Inflammatory macrophage (primary cell): ENCODE results near the gene CYSLTR2.
"Not testable (repeated sequence)": the region's sequence is repeated elsewhere in the genome, so short reads cannot be mapped to it uniquely, and the experiment has no call there.

Source experiments
- DNase-seq, 2 donors: peaks; one replicate each; pipeline ENCODE4 v3.0.0-alpha.2; 2020 to 2022

CYSLTR2 gene

GRCh38 chr13:48696676-48697075 lies 42.9 kb downstream of the CYSLTR2 start:
- DNase-seq: not testable (repeated sequence)

- DNase-seq: no peak
Measured at GRCh38 chr13:48707405-48707804, 53.7 kb downstream of the CYSLTR2 start.

DNA sequence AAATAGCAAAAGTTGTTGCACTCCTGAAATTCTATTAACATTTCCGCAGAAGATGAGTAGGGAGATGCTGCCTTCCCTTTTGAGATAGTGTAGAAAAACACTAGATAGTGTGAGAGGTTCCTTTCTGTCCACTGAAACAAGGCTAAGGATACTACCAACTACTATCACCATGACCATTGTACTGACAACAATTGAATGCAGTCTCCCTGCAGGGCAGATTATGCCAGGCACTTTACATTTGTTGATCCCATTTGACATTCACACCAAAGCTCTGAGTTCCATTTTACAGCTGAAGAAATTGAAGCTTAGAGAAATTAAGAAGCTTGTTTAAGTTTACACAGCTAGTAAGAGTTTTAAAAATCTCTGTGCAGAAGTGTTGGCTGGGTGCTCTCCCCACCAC lies 55.0 kb downstream of the CYSLTR2 start:
- DNase-seq: no peak

DNA sequence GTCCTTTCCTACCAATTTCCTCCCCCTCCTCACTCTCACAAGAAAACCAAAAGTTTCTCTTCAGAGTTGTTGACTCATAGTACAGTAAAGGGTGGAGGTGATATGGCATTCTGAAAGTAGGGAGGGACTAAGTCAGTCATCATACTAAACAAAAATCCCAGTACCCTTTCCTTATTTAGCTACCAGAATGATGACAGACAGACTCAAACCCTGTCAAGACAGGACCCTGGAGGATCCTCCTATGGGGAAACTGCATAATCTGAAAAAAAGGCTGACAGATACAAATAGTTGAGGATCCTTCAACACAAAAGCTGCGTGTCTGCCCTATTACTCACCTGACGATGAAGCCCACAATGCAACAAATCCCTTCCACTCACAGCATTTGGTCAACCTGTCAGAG lies 55.5 kb downstream of the CYSLTR2 start:
- no peak for DNase-seq

DNA sequence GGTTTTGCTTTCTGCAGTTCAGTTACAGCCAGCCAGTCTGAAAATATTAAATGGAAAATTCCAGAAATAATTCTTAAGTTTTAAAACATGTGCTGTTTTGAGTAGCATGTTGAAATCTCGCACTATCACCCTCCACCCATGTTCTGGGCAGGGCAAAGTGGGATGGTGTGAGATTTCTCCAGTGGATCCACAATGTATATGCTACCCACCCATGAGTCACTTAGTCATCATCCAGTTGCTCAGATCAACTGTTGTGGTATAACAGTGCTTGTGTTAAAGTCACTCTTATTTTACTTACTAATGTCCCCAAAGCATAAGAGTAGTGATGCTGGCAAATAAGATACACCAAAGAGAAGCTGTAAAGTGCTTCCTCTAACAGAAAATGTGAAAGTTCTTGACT lies 56.4 kb downstream of the CYSLTR2 start:
- no peak for DNase-seq

DNA sequence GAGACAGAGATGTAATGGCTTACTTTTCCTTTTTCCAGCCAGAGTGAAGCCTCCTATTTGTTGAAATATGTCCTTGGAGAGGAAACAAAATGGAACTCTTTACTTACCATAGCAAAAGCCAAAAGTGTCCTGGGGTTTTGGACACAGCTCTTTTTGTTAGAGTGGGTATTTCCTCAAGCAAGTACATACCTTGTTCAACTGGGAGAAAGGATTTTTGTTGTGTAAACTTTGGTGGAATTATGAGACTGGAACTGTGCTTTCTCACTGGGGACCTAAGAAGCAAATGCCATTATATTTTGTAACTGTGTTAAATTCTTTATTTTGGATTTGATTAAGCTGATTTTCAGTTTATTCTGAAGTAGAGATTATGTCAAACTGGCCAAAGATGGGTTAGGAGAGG lies 58.4 kb downstream of the CYSLTR2 start:
- DNase-seq: no peak

DNA sequence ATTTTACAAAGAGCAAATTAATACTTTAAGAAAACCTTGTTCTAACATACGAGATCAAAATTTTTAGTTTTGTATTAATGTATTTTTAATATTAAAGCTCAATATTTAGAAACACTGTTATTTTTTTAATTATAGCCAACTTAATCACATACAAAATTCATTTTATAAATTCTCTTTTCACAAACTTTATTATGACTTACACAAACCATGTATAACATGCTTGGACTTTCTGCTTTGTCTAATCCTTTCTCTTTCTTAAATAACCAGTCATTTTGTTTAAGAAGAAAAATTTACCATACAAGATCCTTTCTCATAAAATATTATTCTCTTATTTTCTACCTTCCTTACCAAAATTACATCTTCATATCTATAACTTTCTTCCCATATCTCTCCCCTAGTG lies 62.2 kb downstream of the CYSLTR2 start:
- DNase-seq: no peak

GRCh38 chr13:48720621-48721020 lies 66.9 kb downstream of the CYSLTR2 start:
- DNase-seq: no peak

GRCh38 chr13:48723168-48723567 lies 69.4 kb downstream of the CYSLTR2 start:
- DNase-seq: no peak

DNA sequence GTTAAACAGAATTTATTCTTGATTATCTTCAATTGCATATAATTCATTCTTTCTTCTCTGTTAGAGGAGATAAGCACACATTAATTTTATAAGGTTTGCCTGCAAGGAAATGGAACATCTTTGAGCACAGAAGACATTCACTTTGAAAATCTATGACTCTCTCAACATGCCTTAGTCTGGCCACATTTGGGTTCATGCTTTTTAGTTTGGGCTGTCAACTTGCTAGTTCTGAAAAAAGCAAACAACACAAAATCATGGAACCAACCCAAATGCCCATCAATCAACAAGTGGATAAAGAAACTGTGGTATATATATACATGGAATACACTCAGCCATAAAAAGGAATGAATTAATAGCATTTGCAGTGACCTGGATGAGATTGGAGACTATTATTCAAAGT lies 71.5 kb downstream of the CYSLTR2 start:
- DNase-seq: no peak

- DNase-seq: no peak
Measured at GRCh38 chr13:48726711-48727110, 73.0 kb downstream of the CYSLTR2 start.

DNA sequence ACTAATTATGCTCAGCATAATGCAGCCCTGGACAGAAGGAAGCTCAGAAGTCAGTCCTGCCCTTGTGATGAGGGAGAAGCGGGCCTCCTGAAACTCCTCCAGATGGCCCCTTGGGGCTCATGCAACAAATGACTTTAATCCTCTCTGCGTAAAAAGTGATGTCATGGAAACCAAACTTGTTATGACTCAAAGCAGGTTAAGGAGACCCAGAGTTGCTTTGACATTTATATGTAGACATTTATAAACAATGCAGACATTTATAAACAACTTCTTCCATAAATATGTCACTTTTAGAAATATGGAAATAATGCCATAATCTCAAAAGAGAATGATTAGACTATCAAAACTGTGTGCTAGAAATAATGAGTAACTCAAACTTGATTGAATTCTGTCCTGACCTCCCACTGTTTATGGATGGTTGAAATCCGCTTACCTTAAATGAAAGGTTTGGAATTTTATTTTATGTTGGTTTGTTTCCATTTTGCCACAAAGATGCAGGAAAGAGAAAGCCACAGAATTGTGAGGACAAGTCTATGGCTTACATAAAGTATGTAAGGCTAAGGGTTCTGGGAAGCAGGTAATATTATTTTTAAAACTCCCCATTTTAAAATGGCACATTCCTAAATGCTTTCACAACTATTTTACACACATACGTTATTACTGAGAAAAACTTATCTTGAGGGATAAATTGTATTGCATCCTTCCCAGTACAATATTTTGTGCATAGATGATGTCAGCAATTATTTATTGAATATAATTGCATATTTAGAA lies 73.7 kb downstream of the CYSLTR2 start:
- DNase-seq: no peak

GRCh38 chr13:48728226-48728625 lies 74.5 kb downstream of the CYSLTR2 start:
- DNase-seq: no peak

- DNase-seq: no peak
Measured at GRCh38 chr13:48728876-48729275, 75.1 kb downstream of the CYSLTR2 start.

GRCh38 chr13:48729856-48730255 lies 76.1 kb downstream of the CYSLTR2 start:
- peak in 1 of 2 donors; percentile 40 for DNase-seq

GRCh38 chr13:48731001-48731658 lies 77.4 kb downstream of the CYSLTR2 start:
- DNase-seq: peak; percentile 13 to 18

- DNase-seq: peak; percentile 60 to 61
Measured at GRCh38 chr13:48731957-48732569, 78.3 kb downstream of the CYSLTR2 start.

- peak; percentile 37 to 73 for DNase-seq
Measured at GRCh38 chr13:48733739-48734335, 80.1 kb downstream of the CYSLTR2 start.

DNA sequence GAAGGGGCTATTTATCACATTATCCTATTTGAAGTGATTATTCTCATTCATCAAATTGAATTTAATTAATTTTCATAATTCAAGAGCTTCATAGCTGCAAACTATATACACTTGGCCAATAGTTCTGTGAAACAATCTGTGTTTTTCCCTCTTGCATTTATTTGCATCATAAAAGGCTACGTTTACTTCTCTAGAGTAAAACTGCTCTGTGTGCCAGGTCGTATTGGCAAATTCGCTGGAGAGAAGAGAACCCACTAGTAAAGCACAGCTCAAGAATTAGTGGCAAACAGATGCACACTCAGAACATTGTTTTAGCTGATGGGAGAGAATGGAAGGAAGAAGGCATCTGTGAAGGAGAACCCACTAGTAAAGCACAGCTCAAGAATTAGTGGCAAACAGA lies 81.8 kb downstream of the CYSLTR2 start:
- no peak for DNase-seq

DNA sequence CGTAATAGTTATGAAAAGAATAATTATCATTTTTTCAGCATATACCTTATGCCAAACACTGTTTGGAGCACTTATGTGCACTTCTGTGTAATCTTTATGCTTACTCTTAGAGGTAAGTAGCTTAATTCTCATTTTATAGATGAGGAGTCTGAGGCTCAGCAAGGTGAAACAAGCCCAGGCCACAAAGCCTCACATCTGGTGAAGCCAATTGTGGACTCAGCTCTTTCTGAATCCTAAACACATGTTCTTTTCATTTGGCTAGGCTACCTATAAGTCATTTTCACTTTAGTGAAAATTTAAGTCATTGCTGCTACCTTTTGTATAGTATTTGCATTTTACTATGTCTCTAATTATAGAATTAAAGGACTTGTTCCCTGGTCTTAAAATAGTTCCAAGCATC lies 84.0 kb downstream of the CYSLTR2 start:
- DNase-seq: no peak

DNA sequence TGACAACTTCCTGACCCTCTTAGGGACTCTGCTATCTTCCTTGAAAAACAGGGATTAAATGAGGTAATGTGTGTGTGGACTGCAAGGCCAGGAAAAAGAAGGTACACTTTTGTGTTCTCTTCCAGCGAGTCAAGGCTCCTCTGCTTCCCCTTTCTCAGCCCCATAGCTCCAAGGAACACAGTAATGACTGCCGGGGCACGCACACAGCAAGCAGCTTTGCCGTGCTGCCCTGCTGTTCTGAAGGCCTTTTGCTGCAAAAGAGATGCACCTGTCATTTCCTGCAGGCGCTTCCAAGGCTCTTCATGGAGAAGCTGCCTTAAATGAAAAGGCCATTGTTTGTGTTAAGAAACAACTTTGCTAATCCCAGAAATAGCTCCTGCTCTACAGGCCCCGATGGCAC lies 84.6 kb downstream of the CYSLTR2 start:
- peak; percentile 10 to 30 for DNase-seq

DNA sequence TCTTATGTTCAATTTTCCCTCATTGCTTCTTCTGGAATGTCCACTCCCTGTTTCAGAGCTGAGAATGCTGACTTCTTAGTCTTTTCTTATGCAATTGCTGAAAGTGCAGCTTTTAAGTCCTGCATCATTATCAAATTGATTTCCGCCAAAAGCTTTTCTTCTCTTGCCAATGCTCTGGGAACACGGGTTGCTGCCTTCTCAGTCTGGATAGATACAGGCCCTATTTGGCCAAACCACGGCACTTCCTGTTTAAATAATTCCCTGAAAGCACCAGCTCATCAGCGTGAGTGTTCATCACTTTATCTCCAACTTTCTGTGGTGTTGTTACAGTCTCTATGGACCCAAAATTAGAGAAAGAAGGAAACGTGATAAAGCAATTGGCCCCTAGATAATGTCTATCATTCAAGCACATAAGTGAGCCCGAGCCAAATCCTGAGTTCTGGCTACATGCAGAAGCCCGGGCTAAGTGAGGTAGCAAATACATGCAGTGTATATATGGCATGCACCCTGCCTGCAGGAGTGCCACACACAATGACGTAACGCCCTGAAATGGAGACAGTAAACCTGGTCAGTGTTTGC lies 85.7 kb downstream of the CYSLTR2 start:
- DNase-seq: no peak

DNA sequence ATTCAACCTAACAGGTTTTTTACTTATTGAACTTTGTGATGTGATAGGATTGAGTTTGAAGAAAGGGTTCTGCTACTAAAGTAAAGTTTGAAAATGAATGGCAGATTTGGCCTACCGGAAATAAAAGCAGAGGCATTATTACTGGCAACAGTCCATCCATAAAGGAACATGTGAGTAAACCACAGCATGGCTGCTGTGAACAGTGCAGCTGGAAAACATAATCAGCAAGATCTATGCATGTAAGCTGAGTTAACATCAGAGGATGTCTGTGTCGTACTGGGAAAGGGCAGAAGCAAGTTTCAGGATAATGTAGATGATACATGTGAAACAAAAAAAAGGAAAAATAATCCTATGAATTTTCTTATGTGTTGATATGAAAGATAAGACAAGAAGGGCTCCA lies 87.6 kb downstream of the CYSLTR2 start:
- DNase-seq: no peak
